ENCODE data around the gene EIPR1. TPM values are rescaled to one million over a fixed set of nuclear protein-coding genes. Genes with fewer than 3 reads are reported as not detected.

EIPR1 gene
- total RNA-seq, 2 experiments from 2014 or later, result 38.3 to 43.1 TPM

DNA sequence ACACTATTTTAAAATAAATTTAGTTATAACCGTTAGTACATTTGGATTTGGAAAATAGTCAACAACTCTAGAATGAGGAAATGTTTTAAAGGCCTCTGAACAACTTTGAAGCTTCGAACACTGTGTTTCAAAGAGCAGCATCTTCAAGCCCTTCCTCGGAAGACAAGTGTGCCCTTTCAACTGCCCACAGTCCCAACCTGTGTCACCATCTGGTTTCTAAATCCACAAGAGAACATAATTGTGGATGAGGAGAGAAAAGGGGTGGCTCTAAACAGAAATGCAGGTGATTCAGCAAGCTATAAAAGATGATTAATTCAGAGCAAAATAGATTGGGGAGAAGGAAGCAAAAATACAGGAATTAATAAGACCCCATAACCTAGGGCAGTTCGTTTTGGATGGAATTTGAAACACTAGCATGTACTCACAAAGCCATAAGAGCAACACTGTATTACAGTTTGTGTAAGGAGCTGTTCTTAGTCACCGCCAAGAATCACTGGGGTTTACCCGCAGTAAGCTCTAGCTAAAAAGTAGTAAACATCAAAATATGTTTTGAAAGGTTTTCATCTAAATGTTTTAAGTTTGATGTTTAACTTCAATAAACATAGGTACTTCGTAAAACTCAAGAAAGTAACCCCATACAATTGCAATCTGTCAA, 160.7 kb downstream of the EIPR1 start:
- Mint-ChIP-seq H3K36me3 (peaks cover 37% of the 10 kb centered on the region), H3K9me3 (peaks cover 9% of the 10 kb centered on the region), H3K27me3 (no peaks in the 10 kb centered on the region), H3K27ac (peak overlapping the region; percentile 65), H3K4me1 (peaks cover 23% of the 10 kb centered on the region), H3K4me3 (no peak overlapping the region)
- no peak for DNase-seq

- Mint-ChIP-seq H3K9me3 (peaks cover 1% of the 10 kb centered on the region), H3K27me3 (no peaks in the 10 kb centered on the region), H3K4me3 (no peak overlapping the region), H3K4me1 (peaks cover 20% of the 10 kb centered on the region), H3K36me3 (peaks cover 33% of the 10 kb centered on the region), H3K27ac (no peak overlapping the region)
- DNase-seq, result no peak
Measured at GRCh38 chr2:3214806-3215404, 162.7 kb downstream of the EIPR1 start.

GRCh38 chr2:3214065-3214464, 163.6 kb downstream of the EIPR1 start:
- no peak overlapping the region for H3K27ac Mint-ChIP-seq
- H3K4me3 Mint-ChIP-seq, result no peak overlapping the region
- no peaks in the 10 kb centered on the region for H3K27me3 Mint-ChIP-seq
- peaks cover 1% of the 10 kb centered on the region for H3K9me3 Mint-ChIP-seq
- H3K4me1 Mint-ChIP-seq, result peaks cover 20% of the 10 kb centered on the region
- no peak for DNase-seq
- peaks cover 30% of the 10 kb centered on the region for H3K36me3 Mint-ChIP-seq

DNA sequence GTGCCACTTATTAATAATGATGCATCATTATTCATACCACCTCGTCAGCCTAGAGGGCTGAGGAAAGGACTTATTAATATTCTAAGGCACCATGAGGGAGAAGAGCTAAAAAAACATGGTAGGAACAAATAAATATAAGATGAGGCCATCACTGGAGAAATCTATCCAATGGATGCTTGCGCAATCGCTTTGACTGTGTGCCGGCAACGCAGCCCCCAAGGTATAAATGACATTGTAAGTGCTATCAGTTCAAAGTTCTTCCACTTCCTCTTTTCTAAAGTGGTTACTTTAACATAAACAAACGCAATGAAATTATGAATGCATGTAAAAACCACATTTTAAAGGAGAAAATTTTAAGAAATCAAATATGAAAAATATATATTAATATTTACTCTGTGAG, 164.6 kb downstream of the EIPR1 start:
- H3K27ac Mint-ChIP-seq, result no peak overlapping the region
- H3K27me3 Mint-ChIP-seq, result no peaks in the 10 kb centered on the region
- no peak for DNase-seq
- no peak overlapping the region for H3K4me3 Mint-ChIP-seq
- peaks cover 1% of the 10 kb centered on the region for H3K9me3 Mint-ChIP-seq
- H3K36me3 Mint-ChIP-seq, result peaks cover 30% of the 10 kb centered on the region
- peaks cover 20% of the 10 kb centered on the region for H3K4me1 Mint-ChIP-seq

DNA sequence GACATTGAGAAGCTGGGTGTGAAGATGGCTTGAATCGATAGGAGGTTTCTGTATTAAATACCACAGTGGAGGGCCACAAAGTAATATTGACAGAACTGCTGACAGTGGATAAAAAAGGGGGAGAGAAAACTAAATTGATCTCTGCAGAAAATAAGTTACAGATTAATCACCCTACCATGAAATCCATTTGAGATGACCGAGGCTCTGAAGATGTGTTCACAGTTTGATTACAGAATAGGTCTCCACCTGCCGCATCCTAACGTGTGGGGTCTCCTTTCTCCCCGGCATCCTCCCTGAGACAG, 165.6 kb downstream of the EIPR1 start:
- H3K4me3 Mint-ChIP-seq, result no peak overlapping the region
- peaks cover 1% of the 10 kb centered on the region for H3K9me3 Mint-ChIP-seq
- H3K27me3 Mint-ChIP-seq, result no peaks in the 10 kb centered on the region
- peaks cover 13% of the 10 kb centered on the region for H3K4me1 Mint-ChIP-seq
- H3K27ac Mint-ChIP-seq, result no peak overlapping the region
- DNase-seq, result no peak
- peaks cover 31% of the 10 kb centered on the region for H3K36me3 Mint-ChIP-seq

- Mint-ChIP-seq H3K4me1 (peaks cover 10% of the 10 kb centered on the region), H3K9me3 (no peaks in the 10 kb centered on the region), H3K36me3 (peaks cover 29% of the 10 kb centered on the region), H3K27me3 (no peaks in the 10 kb centered on the region), H3K4me3 (no peak overlapping the region), H3K27ac (no peak overlapping the region)
- no peak for DNase-seq
Measured at GRCh38 chr2:3211256-3212060, 166.2 kb downstream of the EIPR1 start.

- Mint-ChIP-seq H3K4me1 (peaks cover 10% of the 10 kb centered on the region), H3K4me3 (no peak overlapping the region), H3K36me3 (peaks cover 30% of the 10 kb centered on the region), H3K9me3 (no peaks in the 10 kb centered on the region), H3K27me3 (no peaks in the 10 kb centered on the region), H3K27ac (no peak overlapping the region)
- no peak for DNase-seq
Measured at GRCh38 chr2:3210257-3210656, 167.4 kb downstream of the EIPR1 start.

GRCh38 chr2:3209258-3209657, 168.4 kb downstream of the EIPR1 start:
- Mint-ChIP-seq H3K27ac (no peak overlapping the region), H3K36me3 (peaks cover 28% of the 10 kb centered on the region), H3K9me3 (no peaks in the 10 kb centered on the region), H3K4me3 (no peak overlapping the region), H3K27me3 (no peaks in the 10 kb centered on the region), H3K4me1 (peaks cover 4% of the 10 kb centered on the region)
- no peak for DNase-seq

GRCh38 chr2:3208591-3208990, 169.0 kb downstream of the EIPR1 start:
- H3K36me3 Mint-ChIP-seq, result peaks cover 24% of the 10 kb centered on the region
- no peaks in the 10 kb centered on the region for H3K27me3 Mint-ChIP-seq
- no peak overlapping the region for H3K27ac Mint-ChIP-seq
- H3K4me1 Mint-ChIP-seq, result peaks cover 2% of the 10 kb centered on the region
- no peaks in the 10 kb centered on the region for H3K9me3 Mint-ChIP-seq
- DNase-seq, result no peak
- no peak overlapping the region for H3K4me3 Mint-ChIP-seq

- no peaks in the 10 kb centered on the region for H3K27me3 Mint-ChIP-seq
- DNase-seq, result no peak
- no peak overlapping the region for H3K27ac Mint-ChIP-seq
- no peaks in the 10 kb centered on the region for H3K9me3 Mint-ChIP-seq
- H3K4me1 Mint-ChIP-seq, result peaks cover 2% of the 10 kb centered on the region
- H3K4me3 Mint-ChIP-seq, result no peak overlapping the region
- peaks cover 24% of the 10 kb centered on the region for H3K36me3 Mint-ChIP-seq
Measured at GRCh38 chr2:3208179-3208578, 169.4 kb downstream of the EIPR1 start.

DNA sequence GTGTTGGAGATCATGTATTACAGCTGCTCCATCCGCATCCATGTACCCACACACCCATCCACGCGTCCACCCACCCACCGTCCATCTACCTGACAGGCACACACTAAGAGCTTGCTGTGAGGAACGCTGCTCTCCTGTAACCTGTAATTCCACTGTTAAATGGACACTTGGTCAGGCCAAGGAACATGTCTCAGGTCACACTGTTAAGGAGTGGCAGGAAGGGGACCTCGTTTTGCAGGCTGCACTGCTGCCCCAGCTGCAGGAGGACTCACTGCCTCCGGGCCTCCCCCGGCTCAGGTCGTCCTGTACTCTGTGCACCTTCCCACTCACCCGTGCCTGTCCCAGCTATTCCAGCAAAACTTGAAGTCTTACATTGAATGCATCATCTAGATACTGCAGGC, 170.5 kb downstream of the EIPR1 start:
- H3K36me3 Mint-ChIP-seq, result peaks cover 19% of the 10 kb centered on the region
- no peaks in the 10 kb centered on the region for H3K9me3 Mint-ChIP-seq
- no peak overlapping the region for H3K4me3 Mint-ChIP-seq

DNA sequence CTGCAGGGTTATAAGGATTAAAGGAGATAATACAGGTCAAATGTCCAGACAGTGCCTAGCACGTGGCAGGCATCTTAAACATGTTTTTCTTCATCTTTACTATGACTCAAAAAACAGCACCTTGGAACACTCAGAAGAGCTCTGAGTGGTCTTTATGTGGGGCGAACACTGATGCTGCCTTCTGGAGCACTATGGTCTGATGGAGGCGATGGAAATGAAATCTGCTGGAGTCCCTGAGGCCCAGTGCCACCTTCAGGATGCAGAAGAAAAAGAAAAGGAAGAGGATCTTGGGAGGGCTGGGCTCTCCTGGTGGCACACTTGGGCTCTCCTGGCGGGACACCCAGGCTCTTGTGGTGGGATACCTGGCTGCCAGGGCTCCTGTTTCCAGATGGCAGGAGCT, 171.8 kb downstream of the EIPR1 start:
- Mint-ChIP-seq H3K4me1 (peaks cover 8% of the 10 kb centered on the region), H3K4me3 (no peak overlapping the region), H3K36me3 (peaks cover 14% of the 10 kb centered on the region)

More for the DNA sequence above, 170.5 kb downstream of the EIPR1 start:
- Mint-ChIP-seq H3K4me1 (peaks cover 8% of the 10 kb centered on the region), H3K27me3 (no peaks in the 10 kb centered on the region), H3K27ac (no peak overlapping the region)
- no peak for DNase-seq

DNA sequence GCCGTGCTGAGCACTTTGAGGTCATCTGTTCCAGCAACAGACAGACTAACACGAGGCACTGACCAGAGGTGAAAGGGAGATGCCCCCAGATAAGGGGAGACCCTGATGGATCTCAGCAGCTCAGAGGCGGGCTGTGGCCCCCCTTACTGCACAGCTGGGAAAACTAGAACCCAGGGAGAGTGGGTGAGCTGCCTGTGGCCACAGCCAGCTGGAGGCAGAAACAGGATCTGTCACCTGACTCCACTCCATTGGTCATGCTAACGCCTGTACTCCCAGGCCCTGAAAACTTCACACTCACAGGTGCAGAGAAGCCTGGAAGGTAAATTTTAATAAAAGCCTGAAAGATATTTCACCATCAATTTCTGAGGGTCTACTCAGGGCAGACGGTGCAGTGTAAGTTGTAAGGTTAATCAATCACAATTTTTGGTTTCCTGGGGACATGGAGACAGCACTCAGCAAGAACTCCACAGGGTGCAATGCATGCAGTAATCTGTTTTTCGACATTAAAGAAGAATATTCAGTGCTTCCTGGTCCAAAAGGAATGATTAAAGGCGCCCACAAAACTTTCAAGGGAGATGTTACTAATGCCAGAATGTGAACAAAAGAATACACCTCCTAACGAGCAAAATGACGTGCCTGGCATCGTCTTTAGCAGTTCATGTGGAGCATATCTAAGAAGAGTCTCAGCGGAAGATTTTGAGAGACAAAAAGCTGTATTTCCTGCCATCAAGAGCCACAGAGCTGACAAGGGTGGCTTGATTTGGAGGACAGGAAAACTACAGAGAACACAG, 173.4 kb downstream of the EIPR1 start:
- no peak overlapping the region for H3K27ac Mint-ChIP-seq
- H3K27me3 Mint-ChIP-seq, result no peaks in the 10 kb centered on the region
- peaks cover 18% of the 10 kb centered on the region for H3K36me3 Mint-ChIP-seq

More for the DNA sequence above, 171.8 kb downstream of the EIPR1 start:
- no peaks in the 10 kb centered on the region for H3K9me3 Mint-ChIP-seq
- no peak for DNase-seq
- H3K27me3 Mint-ChIP-seq, result no peaks in the 10 kb centered on the region
- H3K27ac Mint-ChIP-seq, result no peak overlapping the region

DNA sequence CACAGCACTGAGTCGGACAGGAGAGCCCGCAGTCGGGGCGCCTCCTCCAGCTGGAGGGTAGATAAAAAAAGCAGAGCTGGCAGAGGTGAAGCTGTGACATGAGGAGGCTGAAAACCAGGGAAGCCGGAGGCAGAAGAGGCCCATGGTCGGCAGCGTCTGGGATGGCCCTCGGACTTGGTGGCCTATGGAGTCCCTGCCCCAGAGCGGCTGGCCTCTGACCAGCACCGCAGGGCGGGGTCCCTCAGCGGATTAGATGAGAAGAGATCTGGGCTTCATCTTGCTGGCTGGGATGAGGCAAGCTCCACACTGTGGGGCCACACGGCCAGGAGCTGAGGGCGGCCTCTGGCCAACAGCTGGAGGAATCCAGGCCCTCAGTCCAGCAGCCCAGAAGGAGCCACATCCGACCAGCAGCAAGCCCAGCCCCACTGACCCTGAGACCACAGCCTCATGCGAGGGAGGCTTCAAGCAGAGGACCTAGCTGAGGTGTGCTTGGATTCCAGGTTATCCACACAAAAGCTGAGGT, 174.1 kb downstream of the EIPR1 start:
- no peak overlapping the region for H3K4me3 Mint-ChIP-seq
- H3K4me1 Mint-ChIP-seq, result peaks cover 8% of the 10 kb centered on the region
- no peak for DNase-seq
- peaks cover 18% of the 10 kb centered on the region for H3K36me3 Mint-ChIP-seq
- no peaks in the 10 kb centered on the region for H3K27me3 Mint-ChIP-seq
- H3K9me3 Mint-ChIP-seq, result no peaks in the 10 kb centered on the region
- no peak overlapping the region for H3K27ac Mint-ChIP-seq

More for the DNA sequence above, 173.4 kb downstream of the EIPR1 start:
- H3K9me3 Mint-ChIP-seq, result no peaks in the 10 kb centered on the region
- peaks cover 8% of the 10 kb centered on the region for H3K4me1 Mint-ChIP-seq
- H3K4me3 Mint-ChIP-seq, result no peak overlapping the region
- DNase-seq, result no peak

DNA sequence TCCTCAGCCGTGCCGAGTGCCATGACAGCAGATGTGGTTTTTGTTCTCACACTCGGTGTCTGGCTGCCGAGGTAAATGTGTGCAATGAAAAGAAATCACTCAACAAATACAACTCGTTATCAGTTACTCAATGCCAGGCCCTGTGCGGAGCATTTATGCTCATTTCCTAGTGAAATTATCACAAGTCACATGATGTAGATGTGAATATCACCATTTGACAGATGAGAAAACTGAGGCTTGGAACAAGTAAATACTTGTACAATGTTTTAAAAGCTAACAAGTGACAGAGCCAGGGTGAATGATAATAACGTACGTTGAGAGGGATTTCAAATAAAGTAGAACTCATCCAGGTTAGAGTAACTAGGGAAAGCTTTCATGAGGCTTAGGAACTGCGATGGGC, 174.7 kb downstream of the EIPR1 start:
- Mint-ChIP-seq H3K4me3 (no peak overlapping the region), H3K9me3 (no peaks in the 10 kb centered on the region), H3K27ac (no peak overlapping the region), H3K4me1 (peaks cover 8% of the 10 kb centered on the region), H3K27me3 (no peaks in the 10 kb centered on the region), H3K36me3 (peaks cover 18% of the 10 kb centered on the region)
- DNase-seq, result no peak
